ENCODE results near the gene CLNK. TPM values are rescaled to one million over a fixed set of nuclear protein-coding genes. Genes with fewer than 3 reads are reported as not detected.

CLNK gene
- total RNA-seq, 1 experiment from 2014 or later = not detected

GRCh38 chr4:10727140-10727880, 42.7 kb upstream of the CLNK start:
- H4K91ac ChIP-seq (ENCODE audit: insufficient read length, low read depth, low read length) = no peak overlapping the region
- no peak overlapping the region for H3T11ph ChIP-seq (ENCODE audit: low read length)
- no peak overlapping the region for H2BK15ac ChIP-seq (ENCODE audit: low read depth, low read length)
- DNase-seq = no peak
- no peak overlapping the region for H2BK5ac ChIP-seq (ENCODE audit: insufficient read length, low read length)
- no peak overlapping the region for H3K14ac ChIP-seq (ENCODE audit: insufficient read depth, low read length)
- no peak overlapping the region for H3K4me3 Mint-ChIP-seq
- H2BK20ac ChIP-seq (ENCODE audit: low read depth, low read length, poor library complexity, severe bottlenecking) = no peak overlapping the region
- H3K27me3 ChIP-seq (ENCODE audit: insufficient read depth, low read length) = no peaks in the 10 kb centered on the region
- no peaks in the 10 kb centered on the region for H3K9me3 Mint-ChIP-seq
- peaks cover 14 to 16% of the 10 kb centered on the region in 2 experiments for H3K4me1 Mint-ChIP-seq
- no peak overlapping the region for H3K23ac ChIP-seq (ENCODE audit: insufficient read length, low read depth, low read length)
- no peak overlapping the region for H2AFZ ChIP-seq (ENCODE audit: low read length)
- H2BK120ac ChIP-seq (ENCODE audit: low read depth, low read length, poor library complexity, severe bottlenecking) = no peak overlapping the region
- WGBS (ENCODE audit: extremely low coverage, insufficient read length, low lambda C conversion rate) = no CpG with 5 or more reads among the region's 6 CpGs
- H3K9me3 ChIP-seq (ENCODE audit: control insufficient read depth, low read depth, low read length) = no peaks in the 10 kb centered on the region
- H4K8ac ChIP-seq (replicated peaks; ENCODE audit: insufficient read length, low read depth, low read length) = no peak overlapping the region
- no peaks in the 10 kb centered on the region for H3K79me2 ChIP-seq (ENCODE audit: insufficient read depth, low read length)
- no peaks in the 10 kb centered on the region for H3K4me1 ChIP-seq (ENCODE audit: insufficient read depth, low read length)
- H3K79me1 ChIP-seq (ENCODE audit: insufficient read depth, low read depth, low read length, poor library complexity, severe bottlenecking) = no peaks in the 10 kb centered on the region
- H4K5ac ChIP-seq (ENCODE audit: insufficient read length, low read depth, low read length) = no peak overlapping the region
- H3K27ac Mint-ChIP-seq = no peak overlapping the region
- no peaks in the 10 kb centered on the region for H3K36me3 Mint-ChIP-seq (ENCODE audit: insufficient read depth in 1 of 3, low read depth in 3 of 3)
- H3K18ac ChIP-seq (ENCODE audit: insufficient read length, low read depth, low read length) = no peak overlapping the region
- no peak for TF ChIP-seq CTCF (conservative IDR thresholded peaks at IDR 0.05)
- H3K27ac ChIP-seq (ENCODE audit: insufficient read length, low read depth, low read length) = no peak overlapping the region
- no peak overlapping the region for H3K4me2 ChIP-seq (ENCODE audit: insufficient read depth, insufficient read length, low read length)
- H2BK12ac ChIP-seq (ENCODE audit: insufficient read length, low read depth, low read length) = no peak overlapping the region
- no peaks in the 10 kb centered on the region for H3K27me3 Mint-ChIP-seq (ENCODE audit: low read depth)
- no peaks in the 10 kb centered on the region for H4K20me1 ChIP-seq (ENCODE audit: control insufficient read depth, insufficient read depth, insufficient read length)
- H2AK5ac ChIP-seq (ENCODE audit: insufficient read length, low read length) = no peak overlapping the region
- no peak overlapping the region for H3K9ac ChIP-seq (ENCODE audit: extremely low read depth, insufficient read length, low read length)
- no peaks in the 10 kb centered on the region for H3K23me2 ChIP-seq (ENCODE audit: insufficient read length, low read depth, low read length, poor library complexity, severe bottlenecking)
- H3K4ac ChIP-seq (ENCODE audit: low read depth, low read length) = no peak overlapping the region
- H3K56ac ChIP-seq (ENCODE audit: insufficient read length, low read depth, low read length) = no peak overlapping the region

Measured in H9 (cell line).